Measurements from ENCODE around the gene KRTAP2-1.
"Not testable (repeated sequence)": the region's sequence is repeated elsewhere in the genome, so short reads cannot be mapped to it uniquely, and the experiment has no call there.

The KRTAP2-1 gene

GRCh38 chr17:41010441-41010840 is 36.7 kb downstream of the KRTAP2-1 start:
- no peak for DNase-seq

GRCh38 chr17:41009936-41010335 is 37.2 kb downstream of the KRTAP2-1 start:
- DNase-seq, result no peak

- no peak for DNase-seq
These were observed 37.8 kb downstream of the KRTAP2-1 start for GRCh38 chr17:41009301-41009760.

GRCh38 chr17:41008811-41009210 is 38.3 kb downstream of the KRTAP2-1 start, which contains the start of gene KRTAP3-1:
TSS of gene KRTAP3-1 (minus strand) at chr17:41009128. CDS start at chr17:41009074, 54 bp downstream.
- DNase-seq, result no peak

- no peak for DNase-seq
These were observed 42.7 kb downstream of the KRTAP2-1 start for GRCh38 chr17:41004397-41004796.

GRCh38 chr17:41003926-41004325 is 43.2 kb downstream of the KRTAP2-1 start:
- no peak for DNase-seq

GRCh38 chr17:41002814-41003213 is 44.3 kb downstream of the KRTAP2-1 start:
- DNase-seq, result no peak

GRCh38 chr17:41001795-41002194 is 45.3 kb downstream of the KRTAP2-1 start:
- no peak for DNase-seq

- not testable (repeated sequence) for DNase-seq
These were observed 47.6 kb downstream of the KRTAP2-1 start, which contains the start of gene KRTAP3-2 for GRCh38 chr17:40999563-40999962. TSS of gene KRTAP3-2 (minus strand) at chr17:40999906. CDS start at chr17:40999853, 53 bp downstream.

- no peak for DNase-seq
These were observed 49.8 kb downstream of the KRTAP2-1 start for GRCh38 chr17:40997361-40997760.

GRCh38 chr17:40996829-40997228 is 50.3 kb downstream of the KRTAP2-1 start:
- no peak for DNase-seq

All from retina (tissue), 1 donor.